HepG2 (cell line): ENCODE measurements around the gene DDT. TPM values are rescaled to one million over a fixed set of nuclear protein-coding genes. Genes with fewer than 3 reads are reported as not detected.
"Not testable (repeated sequence)": the region's sequence is repeated elsewhere in the genome, so short reads cannot be mapped to it uniquely, and the experiment has no call there.

Source experiments
- ATAC-seq: fragments of 200-7000 bp; cut with Tn5 transposase; 3 replicates; pipeline ENCODE4 v1.9.1; 2020; ENCODE audit warnings: mild to moderate bottlenecking, moderate library complexity
- BruUV-seq: library from RNA; stranded (reverse); fragments of 400-500 nt; replicated peaks from 2 replicates; lab custom pipeline; 2021; lab: Mats Ljungman, UMichigan
- CTCF ChIA-PET: fragments of 300-600 bp; formaldehyde crosslinking; extraction: SDS; loops from one replicate; lab custom pipeline; 2021; ENCODE audit warnings: low total read pairs, inconsistent platforms, low intra/inter-chr PET ratio; lab: Yijun Ruan, JAX
- POLR2A ChIA-PET: fragments of 350-600 bp; sonication (Branson Sonifier 250); formaldehyde crosslinking; loops from one replicate; lab custom pipeline; 2020; ENCODE audit warnings: antibody characterized with exemption, inconsistent platforms; lab: Yijun Ruan, JAX
- DNase-seq: peaks from one replicate; pipeline ENCODE4 v3.0.0-alpha.2; 2015; ENCODE audit warnings: low spot score
- FAIRE-seq: peaks from 3 replicates; lab custom pipeline; 2011; peaks lifted over from hg19 to GRCh38; lab: Jason Lieb, UNC
- H2AFZ ChIP-seq: one replicate; pipeline ENCODE4 v1.6.1; 2011; ENCODE audit warnings: low read length, inconsistent platforms
- H3K27ac ChIP-seq: fragments of 300-600 bp; 3 replicates; pipeline ENCODE4 v1.8.0; 2011; ENCODE audit warnings: mixed run types, mild to moderate bottlenecking, mixed read lengths, low read length, inconsistent platforms; ENCODE audit not compliant: insufficient read depth; ENCODE audit errors: extremely low read length
- H3K27me3 ChIP-seq, 2 experiments: fragments of 200-600 bp in 1 of 2; 2 replicates in 1 of 2; 3 replicates in 1 of 2; pipeline versions ENCODE4 v1.6.0 to v1.8.0; 2011; ENCODE audit warnings: low read length in 2 of 2, mild to moderate bottlenecking in 2 of 2, moderate library complexity in 2 of 2, inconsistent platforms in 1 of 2; ENCODE audit not compliant: insufficient read depth in 2 of 2, control insufficient read depth in 1 of 2
- H3K36me3 ChIP-seq, 2 experiments: fragments of 200-600 bp in 1 of 2; replicated peaks in 1 of 2; 2 replicates in 1 of 2; 3 replicates in 1 of 2; pipeline versions ENCODE4 v1.5.1 to v1.8.0; 2011; ENCODE audit warnings: low read length in 2 of 2, inconsistent platforms in 1 of 2; ENCODE audit not compliant: insufficient read depth in 2 of 2, control insufficient read depth in 1 of 2
- H3K4me1 ChIP-seq: 2 replicates; pipeline ENCODE4 v1.5.1; 2012; ENCODE audit warnings: low read length, inconsistent platforms; ENCODE audit not compliant: insufficient read depth
- H3K4me2 ChIP-seq: 2 replicates; pipeline ENCODE4 v1.6.0; 2011; ENCODE audit warnings: low read depth, low read length, inconsistent platforms
- H3K4me3 ChIP-seq, 3 experiments: fragments of 200-600 bp in 1 of 3; sonication (generic), shearing (Covaris generic) in 1 of 3; replicated peaks in 1 of 3; 2 replicates each; pipeline ENCODE4 v1.5.1; 2011 to 2016; ENCODE audit warnings: low read length in 3 of 3, inconsistent platforms in 2 of 3, low read depth in 2 of 3, mild to moderate bottlenecking in 2 of 3, control low read depth in 1 of 3, mixed read lengths in 1 of 3; ENCODE audit not compliant: insufficient read depth in 1 of 3
- H3K79me2 ChIP-seq: one replicate; pipeline ENCODE4 v1.6.1; 2011; ENCODE audit warnings: low read length, inconsistent platforms; ENCODE audit not compliant: insufficient read depth
- H3K9ac ChIP-seq: 2 replicates; pipeline ENCODE4 v1.6.0; 2011; ENCODE audit warnings: mild to moderate bottlenecking, low read depth, low read length, inconsistent platforms; ENCODE audit not compliant: insufficient read depth
- H3K9me3 ChIP-seq: 2 replicates; pipeline ENCODE4 v1.5.1; 2012; ENCODE audit warnings: mild to moderate bottlenecking, low read length
- H4K20me1 ChIP-seq: 2 replicates; pipeline ENCODE4 v1.6.0; 2011; ENCODE audit warnings: inconsistent platforms, mild to moderate bottlenecking, low read length, moderate library complexity; ENCODE audit not compliant: insufficient read depth
- WGBS: methylation state at CpG from one replicate; pipeline ENCODE4 v1.1.6; 2017; ENCODE audit warnings: low lambda C conversion rate; 5-methylcytosine and 5-hydroxymethylcytosine counted together
- in situ Hi-C: cut with HindIII; loops from 2 replicates; pipeline ENCODE4 v1.10.0; 2017; ENCODE audit warnings: low pct_unique_long_range_greater_than_20kb; ENCODE audit not compliant: extremely low pct_ligation_motif_present
- intact Hi-C: fragments of 100-400 bp; cut with micrococcal nuclease; formaldehyde crosslinking; loops from one replicate; pipeline ENCODE4 v1.10.0; 2022; ENCODE audit not compliant: unreplicated experiment
- polyA plus RNA-seq, 8 experiments: library from polyadenylated mRNA; depleted of rRNA in 3 of 8; stranded (reverse) in 7 of 8; unstranded in 1 of 8; fragments of >200 nt; fragmentation: Illumina TruSeq in 4 of 8; extraction: Trizol in 4 of 8; gene quantifications; 2 replicates each; pipeline versions ENCODE4 v1.2.1 to v1.2.3, GENCODE V29; 2011 to 2016; ENCODE audit warnings: low read depth in 4 of 8, missing spikeins in 1 of 8, mixed read lengths in 1 of 8; ENCODE audit not compliant: insufficient read depth in 1 of 8
- total RNA-seq, 5 experiments: library from RNA; depleted of rRNA; stranded (reverse); fragments of >200 nt; fragmentation: Illumina TruSeq; extraction: Trizol; gene quantifications; 2 replicates each; pipeline ENCODE4 v1.2.3, GENCODE V29; 2016; ENCODE audit warnings: low read depth in 1 of 5
- TF ChIP-seq, protein P1 (sequence below): sonication (generic); formaldehyde crosslinking; IDR thresholded peaks from 2 replicates; pipeline ENCODE4 v1.4.0; 2020; ENCODE audit warnings: missing genetic modification reagents

Gene DDT
- total and polyA plus RNA-seq, 2 of the 13 experiments (the other 11 are each of a cell fraction or from before 2014, with no cell fraction given) = 143 to 181 TPM

DNA sequence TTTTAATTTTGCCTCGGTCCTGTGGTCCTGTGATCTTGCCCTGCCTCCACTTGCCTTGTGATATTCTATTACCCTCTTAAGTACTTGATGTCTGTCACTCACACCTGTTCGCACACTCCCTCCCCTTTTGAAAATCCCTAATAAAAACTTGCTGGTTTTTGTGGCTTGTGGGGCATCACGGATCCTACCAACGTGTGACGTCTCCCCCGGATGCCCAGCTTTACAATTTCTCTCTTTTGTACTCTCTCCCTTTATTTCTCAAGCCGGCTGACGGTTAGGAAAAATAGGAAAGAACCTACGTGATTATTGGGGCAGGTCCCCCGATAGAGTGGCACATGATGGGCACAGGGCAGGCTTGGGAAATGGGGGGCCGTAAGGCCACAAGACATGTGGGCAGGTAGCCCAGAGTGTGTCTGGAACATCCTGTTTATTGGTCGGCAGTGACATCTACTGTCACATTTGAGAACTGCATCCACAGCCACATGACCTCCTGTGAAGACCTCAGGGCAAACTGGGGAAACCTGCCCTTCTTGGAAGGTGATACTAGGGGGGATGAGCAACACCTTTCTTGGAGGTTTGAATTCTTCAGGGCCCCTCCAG is 17.8 kb downstream of the DDT start (continued):
- TF ChIP-seq, protein P1, sequence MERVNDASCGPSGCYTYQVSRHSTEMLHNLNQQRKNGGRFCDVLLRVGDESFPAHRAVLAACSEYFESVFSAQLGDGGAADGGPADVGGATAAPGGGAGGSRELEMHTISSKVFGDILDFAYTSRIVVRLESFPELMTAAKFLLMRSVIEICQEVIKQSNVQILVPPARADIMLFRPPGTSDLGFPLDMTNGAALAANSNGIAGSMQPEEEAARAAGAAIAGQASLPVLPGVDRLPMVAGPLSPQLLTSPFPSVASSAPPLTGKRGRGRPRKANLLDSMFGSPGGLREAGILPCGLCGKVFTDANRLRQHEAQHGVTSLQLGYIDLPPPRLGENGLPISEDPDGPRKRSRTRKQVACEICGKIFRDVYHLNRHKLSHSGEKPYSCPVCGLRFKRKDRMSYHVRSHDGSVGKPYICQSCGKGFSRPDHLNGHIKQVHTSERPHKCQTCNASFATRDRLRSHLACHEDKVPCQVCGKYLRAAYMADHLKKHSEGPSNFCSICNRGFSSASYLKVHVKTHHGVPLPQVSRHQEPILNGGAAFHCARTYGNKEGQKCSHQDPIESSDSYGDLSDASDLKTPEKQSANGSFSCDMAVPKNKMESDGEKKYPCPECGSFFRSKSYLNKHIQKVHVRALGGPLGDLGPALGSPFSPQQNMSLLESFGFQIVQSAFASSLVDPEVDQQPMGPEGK (CRISPR knock-in tag) = peak; percentile 45; the same call in 1 of the 2 replicates

DNA sequence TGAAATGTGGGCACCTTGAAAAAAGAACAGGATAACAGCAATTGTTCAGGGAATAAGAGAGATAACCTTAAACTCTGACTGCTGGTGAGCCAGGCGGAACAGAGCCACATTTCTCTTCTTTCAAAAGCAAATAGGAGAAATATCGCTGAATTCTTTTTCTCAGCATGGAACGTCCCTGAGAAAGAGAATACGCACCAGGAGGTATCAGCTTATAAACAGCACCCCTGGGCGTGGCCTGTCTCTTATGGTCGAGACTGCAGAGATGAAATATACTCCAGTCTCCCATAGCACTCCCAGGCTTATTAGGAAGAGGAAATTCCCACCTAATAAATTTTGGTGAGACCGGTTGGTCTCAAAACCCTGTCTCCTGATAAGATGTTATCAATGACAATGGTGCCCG is 18.4 kb downstream of the DDT start:
- H3K9ac ChIP-seq, H3K79me2 ChIP-seq, POLR2A ChIA-PET, ATAC-seq, H3K27me3 ChIP-seq, in situ Hi-C loops, DNase-seq, H3K9me3 ChIP-seq, BruUV-seq, H3K4me3 ChIP-seq, H3K4me2 ChIP-seq, H3K27ac ChIP-seq, H2AFZ ChIP-seq, FAIRE-seq, H3K4me1 ChIP-seq, H3K36me3 ChIP-seq, H4K20me1 ChIP-seq: not testable (repeated sequence)
- CTCF ChIA-PET = interaction anchor here (0.9 kb wide), 1 partner anchor 219 kb away, joined by 5 read pairs; no protein-coding TSS in a partner anchor
- 43% methylated on average over 7 of the region's 8 CpGs for WGBS
- intact Hi-C loops = loop anchor here (10.0 kb wide), 1 partner anchor 289 kb away; the partner anchor contains the start of gene GGT5

DNA sequence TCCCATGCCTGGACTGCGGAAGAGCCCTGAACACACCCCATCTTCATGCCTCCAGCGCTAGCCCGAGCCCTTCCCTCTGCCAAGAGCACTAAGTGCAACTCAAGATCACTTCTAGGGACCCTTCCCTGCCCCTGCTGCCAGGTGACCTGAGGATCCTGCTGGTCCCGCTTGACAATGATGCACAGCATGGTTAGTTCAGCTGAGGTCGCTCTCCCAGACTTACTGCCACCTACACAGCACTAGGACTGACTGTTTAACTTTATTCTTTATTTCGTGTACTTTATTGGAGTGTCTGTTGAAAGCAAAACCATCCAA is 19.3 kb downstream of the DDT start:
- FAIRE-seq, DNase-seq, H4K20me1 ChIP-seq, H3K4me3 ChIP-seq, H3K27ac ChIP-seq, H3K27me3 ChIP-seq, in situ Hi-C loops, ATAC-seq, H3K4me2 ChIP-seq, H3K9ac ChIP-seq, H3K9me3 ChIP-seq, H3K79me2 ChIP-seq, BruUV-seq, POLR2A ChIA-PET, H2AFZ ChIP-seq, CTCF ChIA-PET, H3K36me3 ChIP-seq, H3K4me1 ChIP-seq: not testable (repeated sequence)
- WGBS = 3% methylated on average over 5 of the region's 6 CpGs
- intact Hi-C loops = loop anchor here (10.0 kb wide), 1 partner anchor 290 kb away; the partner anchor contains the start of gene GGT5

DNA sequence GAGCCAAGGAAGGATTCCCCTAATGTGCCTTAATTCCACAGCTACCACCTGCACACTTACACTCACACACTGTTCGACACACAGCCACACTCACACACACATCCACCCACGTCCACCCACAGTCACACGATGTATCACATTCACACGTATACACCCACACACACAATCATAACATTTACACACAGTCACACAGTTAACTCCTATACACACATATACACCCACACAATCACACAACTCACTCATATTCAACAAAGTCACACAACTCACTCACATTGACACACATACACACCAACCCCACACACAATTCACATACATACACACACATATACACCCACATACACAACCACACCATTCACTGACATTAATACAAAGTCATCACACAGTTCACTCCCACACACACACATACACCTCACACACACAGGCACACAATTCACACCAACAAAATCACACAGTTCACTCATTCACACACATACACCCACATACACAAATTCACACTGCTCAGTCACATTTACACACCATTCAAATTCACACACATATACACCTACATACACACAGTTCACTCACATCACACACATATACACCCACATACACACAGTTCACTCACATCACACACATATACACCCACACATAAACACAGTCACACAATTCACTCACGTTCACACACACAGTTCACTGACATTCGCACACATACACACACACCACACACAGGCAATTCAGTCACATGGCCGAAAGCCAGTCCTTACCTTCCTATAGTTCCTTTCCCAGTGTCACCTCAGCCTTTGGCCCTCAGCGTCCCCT is 19.8 kb downstream of the DDT start:
- POLR2A ChIA-PET, FAIRE-seq: not testable (repeated sequence)
- intact Hi-C loops = loop anchor here (10.0 kb wide), 1 partner anchor 290 kb away; the partner anchor contains the start of gene GGT5

More for the DNA sequence above, 19.8 kb downstream of the DDT start:
- in situ Hi-C loops, H3K4me2 ChIP-seq, H3K9ac ChIP-seq, H3K27me3 ChIP-seq, ATAC-seq, H3K27ac ChIP-seq, H3K79me2 ChIP-seq, H3K4me3 ChIP-seq, H4K20me1 ChIP-seq, H3K4me1 ChIP-seq, H2AFZ ChIP-seq, BruUV-seq, CTCF ChIA-PET, H3K9me3 ChIP-seq, DNase-seq, H3K36me3 ChIP-seq: not testable (repeated sequence)
- WGBS = 21% methylated on average over 8 of the region's 8 CpGs
